ENCODE measurements around the gene MED9.

- TF ChIP-seq CTCF (conservative IDR thresholded peaks at IDR 0.05; ENCODE audit: low read length) (no peak), EZH2phosphoT487 (IDR thresholded peaks at IDR 0.05; ENCODE audit: borderline replicate concordance) (no peak)
These were observed 47.1 kb downstream of the MED9 start for GRCh38 chr17:17523731-17524490.
